Neural crest cell (in vitro differentiated cells): Measurements from ENCODE around the gene JCHAIN. TPM values are rescaled to one million over a fixed set of nuclear protein-coding genes. Genes with fewer than 3 reads are reported as not detected.

Source experiments
- DNase-seq: peaks from one replicate; pipeline ENCODE4 v3.0.0; 2021; ENCODE audit warnings: low read depth, mixed read lengths, low spot score
- H3K27ac Mint-ChIP-seq: one replicate; pipeline ENCODE4 v1.8.0; 2021; ENCODE audit warnings: mild to moderate bottlenecking, mixed read lengths; ENCODE audit not compliant: unreplicated experiment
- H3K27me3 Mint-ChIP-seq: 2 replicates; pipeline ENCODE4 v1.8.0; 2021; ENCODE audit warnings: low read depth, mild to moderate bottlenecking, mixed read lengths
- H3K36me3 Mint-ChIP-seq: 2 replicates; pipeline ENCODE4 v1.8.0; 2021; ENCODE audit warnings: low read depth, mild to moderate bottlenecking, mixed read lengths
- H3K4me1 Mint-ChIP-seq: 2 replicates; pipeline ENCODE4 v1.8.0; 2021; ENCODE audit warnings: mixed read lengths
- H3K4me3 Mint-ChIP-seq: one replicate; pipeline ENCODE4 v1.8.0; 2021; ENCODE audit warnings: mild to moderate bottlenecking, mixed read lengths
- H3K9me3 Mint-ChIP-seq: 2 replicates; pipeline ENCODE4 v1.8.0; 2021; ENCODE audit warnings: mixed read lengths
- CTCF ChIP-seq: fragments of 200-600 bp; sonication (generic); conservative IDR thresholded peaks from 2 replicates; pipeline ENCODE4 v1.5.0; 2021; ENCODE audit warnings: antibody characterized with exemption, mild to moderate bottlenecking
- total RNA-seq: library from RNA; stranded (reverse); gene quantifications from 2 replicates; pipeline ENCODE4 v1.2.1, GENCODE V29; 2021

JCHAIN gene
- total RNA-seq, 1 donor from 2014 or later: not detected

- TF ChIP-seq CTCF: no peak
- H3K4me3 Mint-ChIP-seq: no peak overlapping the region
- peaks cover 3% of the 10 kb centered on the region for H3K9me3 Mint-ChIP-seq
- no peak for DNase-seq
- no peaks in the 10 kb centered on the region for H3K4me1 Mint-ChIP-seq
- H3K36me3 Mint-ChIP-seq: no peaks in the 10 kb centered on the region
- H3K27me3 Mint-ChIP-seq: no peaks in the 10 kb centered on the region
- no peak overlapping the region for H3K27ac Mint-ChIP-seq
Observed at GRCh38 chr4:70640192-70640591, 26.1 kb downstream of the JCHAIN start.

GRCh38 chr4:70637239-70637913 lies 28.9 kb downstream of the JCHAIN start:
- H3K4me1 Mint-ChIP-seq: no peaks in the 10 kb centered on the region
- no peak overlapping the region for H3K4me3 Mint-ChIP-seq
- H3K9me3 Mint-ChIP-seq: no peaks in the 10 kb centered on the region
- H3K27me3 Mint-ChIP-seq: no peaks in the 10 kb centered on the region
- no peaks in the 10 kb centered on the region for H3K36me3 Mint-ChIP-seq
- H3K27ac Mint-ChIP-seq: no peak overlapping the region
- TF ChIP-seq CTCF: no peak
- DNase-seq: no peak

DNA sequence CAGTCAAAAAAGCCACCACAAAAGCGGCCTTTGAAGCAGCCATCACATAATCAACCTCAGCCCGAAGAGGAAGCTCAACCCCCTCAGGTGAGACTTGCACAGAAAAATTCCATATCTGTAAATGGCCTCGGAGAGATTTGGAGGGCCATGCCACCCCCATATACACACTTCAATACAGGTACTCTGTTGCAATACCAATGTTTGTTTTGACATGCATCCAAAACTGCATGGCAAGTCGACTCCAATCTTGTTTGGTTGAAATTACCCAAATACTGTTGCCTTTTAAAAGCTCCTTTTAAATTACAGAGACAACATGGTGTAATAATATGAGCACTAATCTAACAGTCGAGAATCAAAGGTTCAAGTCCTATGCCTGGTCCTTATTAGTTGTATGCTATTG lies 31.8 kb downstream of the JCHAIN start:
- Mint-ChIP-seq H3K4me1 (no peaks in the 10 kb centered on the region), H3K36me3 (no peaks in the 10 kb centered on the region), H3K27me3 (no peaks in the 10 kb centered on the region)

DNA sequence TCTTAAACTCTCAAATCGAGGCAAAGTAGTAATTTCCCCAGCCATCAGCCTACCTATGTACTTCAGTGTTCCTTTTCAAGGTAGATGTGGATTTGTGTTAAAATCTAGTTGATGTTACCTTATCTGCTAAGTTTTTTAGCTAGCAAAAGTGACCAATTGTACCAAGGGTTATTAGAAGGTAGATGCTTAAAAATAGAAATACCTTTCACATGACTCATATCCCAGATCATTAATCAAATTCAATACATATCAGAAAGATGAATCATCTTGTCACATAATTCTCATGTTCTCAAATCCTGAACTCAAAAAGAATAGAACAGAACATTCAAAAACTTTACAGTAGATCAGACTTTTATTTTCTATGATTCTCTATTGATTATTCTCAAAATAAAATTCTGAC lies 34.3 kb downstream of the JCHAIN start:
- Mint-ChIP-seq H3K27ac (no peak overlapping the region), H3K4me1 (no peaks in the 10 kb centered on the region), H3K27me3 (no peaks in the 10 kb centered on the region), H3K4me3 (no peak overlapping the region), H3K9me3 (no peaks in the 10 kb centered on the region), H3K36me3 (no peaks in the 10 kb centered on the region)
- DNase-seq: no peak
- no peak for TF ChIP-seq CTCF

More for the DNA sequence above, 31.8 kb downstream of the JCHAIN start:
- Mint-ChIP-seq H3K4me3 (no peak overlapping the region), H3K27ac (no peak overlapping the region), H3K9me3 (no peaks in the 10 kb centered on the region)
- no peak for DNase-seq
- no peak for TF ChIP-seq CTCF

DNA sequence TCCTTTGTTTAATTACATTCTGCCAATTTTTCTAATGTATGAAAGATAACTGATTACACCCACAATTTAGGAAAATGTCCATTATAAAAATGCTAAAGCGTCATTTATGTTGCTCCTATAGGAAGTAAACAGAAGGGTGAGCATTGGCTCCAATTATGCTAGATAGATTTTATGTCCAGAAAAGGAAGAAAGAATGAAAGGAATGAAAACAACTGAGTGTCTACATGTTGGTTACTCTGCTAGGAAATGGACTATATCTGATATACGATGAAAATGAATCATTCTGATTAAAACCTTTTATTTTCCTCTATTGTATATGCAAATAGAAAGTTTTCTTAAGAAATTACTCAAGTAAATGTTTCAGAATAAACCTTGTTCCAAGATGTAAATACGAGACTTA lies 36.1 kb downstream of the JCHAIN start:
- no peaks in the 10 kb centered on the region for H3K27me3 Mint-ChIP-seq
- H3K9me3 Mint-ChIP-seq: no peaks in the 10 kb centered on the region
- H3K36me3 Mint-ChIP-seq: no peaks in the 10 kb centered on the region
- H3K4me1 Mint-ChIP-seq: no peaks in the 10 kb centered on the region
- no peak for TF ChIP-seq CTCF
- no peak for DNase-seq
- H3K4me3 Mint-ChIP-seq: no peak overlapping the region
- H3K27ac Mint-ChIP-seq: no peak overlapping the region
